AG04449 (cell line): ENCODE data around the gene MAP2K6.

Source experiments
- CTCF ChIA-PET: fragments of 350-600 bp; formaldehyde crosslinking; extraction: SDS; loops from one replicate; lab custom pipeline; 2021; ENCODE audit warnings: antibody characterized with exemption; lab: Yijun Ruan, JAX
- POLR2A ChIA-PET: fragments of 400-600, 350-600 bp; formaldehyde crosslinking; extraction: SDS; loops from one replicate; lab custom pipeline; 2020; ENCODE audit warnings: antibody characterized with exemption, inconsistent platforms; lab: Yijun Ruan, JAX
- DNase-seq: peaks from one replicate; pipeline ENCODE4 v3.0.0-alpha.2; 2010; ENCODE audit warnings: low read depth, low spot score
- H3K4me3 ChIP-seq: 2 replicates; pipeline ENCODE4 v1.5.1; 2011; ENCODE audit warnings: low read depth, mild to moderate bottlenecking, control low read depth, low read length
- CTCF ChIP-seq: IDR thresholded peaks from one replicate; pipeline ENCODE4 v1.5.1; 2011; ENCODE audit warnings: mild to moderate bottlenecking, moderate library complexity, low read length, control low read depth, inconsistent platforms; ENCODE audit not compliant: insufficient read depth; ENCODE audit errors: missing control alignments

MAP2K6 gene

GRCh38 chr17:69523244-69523861, 108.9 kb downstream of the MAP2K6 start:
- ChIA-PET CTCF (interaction anchor here (0.9 to 10.6 kb wide), 12 partner anchors 10 to 1106 kb away, joined by 3 to 120 read pairs (median 4); no protein-coding TSS in a partner anchor), POLR2A (no interaction called here)
- no peak overlapping the region for H3K4me3 ChIP-seq
- DNase-seq = no peak
- TF ChIP-seq CTCF = peak; percentile 66

GRCh38 chr17:69524854-69525253, 110.4 kb downstream of the MAP2K6 start:
- TF ChIP-seq CTCF = no peak
- CTCF ChIA-PET = interaction anchor here (0.6 to 10.6 kb wide), 24 partner anchors 8 to 1105 kb away, joined by 3 to 120 read pairs (median 5); no protein-coding TSS in a partner anchor
- H3K4me3 ChIP-seq = no peak overlapping the region
- POLR2A ChIA-PET = no interaction called here
- DNase-seq = no peak

- CTCF ChIA-PET = interaction anchor here (0.8 to 10.6 kb wide), 23 partner anchors 8 to 1107 kb away, joined by 3 to 120 read pairs (median 4); no protein-coding TSS in a partner anchor
- TF ChIP-seq CTCF = peak; percentile 73
- POLR2A ChIA-PET = no interaction called here
- H3K4me3 ChIP-seq = no peak overlapping the region
- DNase-seq = no peak
Measured at GRCh38 chr17:69525920-69526841, 111.7 kb downstream of the MAP2K6 start.

GRCh38 chr17:69528035-69528434, 113.5 kb downstream of the MAP2K6 start:
- no peak for DNase-seq
- CTCF ChIA-PET = interaction anchor here (1.3 to 10.6 kb wide), 2 partner anchors 9 to 1025 kb away, joined by 3 to 120 read pairs; no protein-coding TSS in a partner anchor
- H3K4me3 ChIP-seq = no peak overlapping the region
- no peak for TF ChIP-seq CTCF
- POLR2A ChIA-PET = no interaction called here

- DNase-seq = no peak
- POLR2A ChIA-PET = no interaction called here
- CTCF ChIA-PET = interaction anchor here (0.8 to 1.3 kb wide), 4 partner anchors 9 to 1019 kb away, joined by 3 to 5 read pairs (median 4); no protein-coding TSS in a partner anchor
- no peak overlapping the region for H3K4me3 ChIP-seq
- TF ChIP-seq CTCF = no peak
Measured at GRCh38 chr17:69533481-69534234, 119.2 kb downstream of the MAP2K6 start.
